Stomach (tissue), 9 donors: Measurements from ENCODE around the gene NRIP3. TPM values are rescaled to one million over a fixed set of nuclear protein-coding genes. Genes with fewer than 3 reads are reported as not detected.

Experiments
- DNase-seq, 2 donors: peaks; one replicate each; pipeline versions ENCODE4 v3.0.0 to v3.0.0-alpha.2; 2013 to 2019
- H3K27ac ChIP-seq, 5 donors: fragments of 200-600 bp in 4 of 5; sonication (generic) in 4 of 5; one replicate each; pipeline ENCODE4 v1.5.1; 2013 to 2019; ENCODE audit warnings: mild to moderate bottlenecking in 1 of 5, moderate library complexity in 1 of 5
- H3K27me3 ChIP-seq, 3 donors: fragments of 200-600 bp; sonication (generic); one replicate each; pipeline ENCODE4 v1.5.1; 2017 to 2019; ENCODE audit warnings: mixed run types in 1 of 3
- H3K36me3 ChIP-seq, 4 donors: fragments of 200-600 bp; sonication (generic); 1 replicate in 3 of 4; 2 replicates in 1 of 4; pipeline ENCODE4 v1.5.1; 2016 to 2019
- H3K4me1 ChIP-seq, 4 donors: fragments of 200-600 bp; sonication (generic); one replicate each; pipeline ENCODE4 v1.5.1; 2016 to 2019
- H3K4me3 ChIP-seq, 4 donors: fragments of 200-600 bp; sonication (generic) in 3 of 4; one replicate each; pipeline ENCODE4 v1.5.1; 2016 to 2019; ENCODE audit warnings: mild to moderate bottlenecking in 1 of 4
- H3K9me3 ChIP-seq, 4 donors: fragments of 200-600 bp; sonication (generic); one replicate each; pipeline ENCODE4 v1.5.1; 2016 to 2019
- CTCF ChIP-seq, 7 experiments: fragments of 450-650 bp in 4 of 7; fragments of 200-600 bp in 3 of 7; sonication (generic) in 3 of 7; IDR thresholded peaks; one replicate each; pipeline ENCODE4 v1.5.1; 2016 to 2019; ENCODE audit warnings: antibody characterized with exemption in 7 of 7, control low read depth in 2 of 7, mild to moderate bottlenecking in 1 of 7
- EP300 ChIP-seq: sonication (generic); formaldehyde crosslinking; IDR thresholded peaks from one replicate; pipeline ENCODE4 v1.6.1; 2017; ENCODE audit warnings: antibody characterized with exemption
- POLR2A ChIP-seq, 4 donors: fragments of 450-650 bp; IDR thresholded peaks; one replicate each; pipeline ENCODE4 v1.6.1; 2016; ENCODE audit warnings: antibody characterized with exemption in 4 of 4, control low read depth in 2 of 4, mild to moderate bottlenecking in 1 of 4, moderate library complexity in 1 of 4
- POLR2AphosphoS5 ChIP-seq, 3 donors: sonication (generic); formaldehyde crosslinking; IDR thresholded peaks; one replicate each; pipeline ENCODE4 v1.6.1; 2016; ENCODE audit warnings: antibody characterized with exemption in 3 of 3
- WGBS, 5 donors: extraction: QIAGEN DNeasy Blood & Tissue Kit in 3 of 5; methylation state at CpG; one replicate each; pipeline versions ENCODE4 v1.1.5 to v1.1.7; 2013 to 2018; 5-methylcytosine and 5-hydroxymethylcytosine counted together
- intact Hi-C: fragments of 100-400 bp; cut with DNase I; formaldehyde crosslinking; loops from one replicate; pipeline ENCODE4 v1.15.1; 2023; ENCODE audit warnings: low total_unique reads
- polyA plus RNA-seq, 3 donors: library from polyadenylated mRNA; stranded (reverse); fragments of 200-250 nt; gene quantifications; one replicate each; pipeline ENCODE4 v1.2.3, GENCODE V29; 2013
- total RNA-seq, 5 donors: library from RNA; depleted of rRNA; stranded (reverse); fragments of >200 nt; gene quantifications; one replicate each; pipeline versions ENCODE4 v1.1.0 to v1.2.3, GENCODE V29; 2014 to 2016
- donor health status: healthy with polysubstance abuse.
- donor health status: Bipolar disorder and iron deficiency.
- donor health status: healthy.

NRIP3 gene
- total and polyA plus RNA-seq, 8 donors: 0.33 to 3.9 (median 1.6) TPM; not detected in 2

- WGBS, 5 donors: 75 to 85% (median 81%) methylated on average over 7 of the region's 7 CpGs
- H3K36me3 ChIP-seq: peaks cover 0 to 17% (median 2%) of the 10 kb centered on the region in 4 donors
- H3K9me3 ChIP-seq: no peaks in the 10 kb centered on the region
- no peak for DNase-seq
- no peak overlapping the region for H3K27ac ChIP-seq
- TF ChIP-seq CTCF (IDR thresholded peaks at IDR 0.05): no peak
- no peak for TF ChIP-seq EP300
- no peak for TF ChIP-seq POLR2AphosphoS5 (IDR thresholded peaks at IDR 0.05)
- no peak for TF ChIP-seq POLR2A (IDR thresholded peaks at IDR 0.05)
- H3K4me1 ChIP-seq: no peaks in the 10 kb centered on the region
- intact Hi-C loops: no loop called here
- no peaks in the 10 kb centered on the region for H3K27me3 ChIP-seq
- H3K4me3 ChIP-seq: no peak overlapping the region
These were observed 33.4 kb upstream of the NRIP3 start for GRCh38 chr11:9037046-9037780.

- intact Hi-C loops: no loop called here
- H3K4me3 ChIP-seq: no peak overlapping the region
- no peaks in the 10 kb centered on the region for H3K27me3 ChIP-seq
- WGBS, 5 donors: 46 to 74% (median 53%) methylated on average over 3 to 5 of the region's 5 CpGs
- peaks cover 0 to 8% (median 3%) of the 10 kb centered on the region in 4 donors for H3K4me1 ChIP-seq
- no peaks in the 10 kb centered on the region for H3K9me3 ChIP-seq
- H3K27ac ChIP-seq: no peak overlapping the region
- DNase-seq: peak in 1 of 2 donors; percentile 57
- peaks cover 0 to 9% (median 0%) of the 10 kb centered on the region in 4 donors for H3K36me3 ChIP-seq
- no peak for TF ChIP-seq POLR2A (IDR thresholded peaks at IDR 0.05)
- no peak for TF ChIP-seq EP300
- TF ChIP-seq CTCF (IDR thresholded peaks at IDR 0.05): no peak
- TF ChIP-seq POLR2AphosphoS5 (IDR thresholded peaks at IDR 0.05): no peak
These were observed 26.8 kb upstream of the NRIP3 start for GRCh38 chr11:9030601-9031000.

DNA sequence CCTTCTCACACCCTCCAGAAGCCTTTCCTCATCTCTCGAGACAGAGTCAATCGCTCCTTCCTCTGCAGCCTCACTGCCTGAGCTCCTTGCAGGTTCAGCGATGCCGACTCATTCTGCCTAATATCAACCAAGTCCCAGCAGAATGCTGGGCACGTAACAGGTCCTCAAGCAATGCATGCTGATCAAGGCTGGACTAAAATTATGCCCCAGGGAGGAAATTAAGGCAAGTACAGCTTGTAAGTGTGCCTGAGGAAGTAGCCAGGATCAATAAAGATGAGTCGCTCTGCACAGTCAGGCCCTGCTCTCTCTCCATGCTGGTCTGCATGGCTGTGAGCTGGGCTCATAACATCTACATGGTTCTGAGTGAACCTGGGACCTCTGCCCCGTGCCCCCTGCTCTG, 25.6 kb upstream of the NRIP3 start:
- Histone ChIP-seq H3K27ac (no peak overlapping the region), H3K36me3 (peaks cover 0 to 9% (median 0%) of the 10 kb centered on the region in 4 donors), H3K9me3 (no peaks in the 10 kb centered on the region), H3K4me1 (peaks cover 0 to 8% (median 3%) of the 10 kb centered on the region in 4 donors), H3K27me3 (no peaks in the 10 kb centered on the region), H3K4me3 (no peak overlapping the region)
- no peak for DNase-seq
- intact Hi-C loops: no loop called here
- 88 to 97% (median 91%) methylated on average over 7 of the region's 7 CpGs for WGBS, 5 donors
- TF ChIP-seq POLR2A (IDR thresholded peaks at IDR 0.05): no peak
- no peak for TF ChIP-seq EP300
- no peak for TF ChIP-seq CTCF (IDR thresholded peaks at IDR 0.05)
- no peak for TF ChIP-seq POLR2AphosphoS5 (IDR thresholded peaks at IDR 0.05)

DNA sequence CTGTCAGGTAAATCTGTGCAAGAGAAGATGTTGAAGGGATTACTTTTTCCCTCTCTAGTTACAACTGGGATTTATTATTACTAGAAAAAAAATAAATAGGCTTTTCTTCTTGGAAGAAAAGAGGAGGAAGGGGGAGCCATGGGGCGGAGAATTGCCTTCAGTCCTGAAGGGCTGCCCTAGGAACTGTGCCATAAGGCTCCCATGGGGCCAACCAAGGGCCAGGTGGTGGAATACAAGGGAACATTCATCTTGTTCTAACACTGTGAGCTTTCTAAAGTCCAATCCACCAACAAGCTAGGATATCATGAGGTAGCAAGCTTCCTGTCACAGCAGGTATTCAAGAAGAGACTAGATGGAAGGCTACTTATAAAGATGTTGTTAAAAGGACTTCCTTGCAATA, 24.8 kb upstream of the NRIP3 start:
- Histone ChIP-seq H3K27ac (no peak overlapping the region), H3K27me3 (no peaks in the 10 kb centered on the region), H3K36me3 (peaks cover 0 to 9% (median 0%) of the 10 kb centered on the region in 4 donors), H3K4me3 (no peak overlapping the region), H3K9me3 (no peaks in the 10 kb centered on the region), H3K4me1 (peaks cover 0 to 8% (median 3%) of the 10 kb centered on the region in 4 donors)
- intact Hi-C loops: no loop called here
- DNase-seq: no peak
- no peak for TF ChIP-seq CTCF (IDR thresholded peaks at IDR 0.05)
- TF ChIP-seq POLR2AphosphoS5 (IDR thresholded peaks at IDR 0.05): no peak
- TF ChIP-seq EP300: no peak
- TF ChIP-seq POLR2A (IDR thresholded peaks at IDR 0.05): no peak
- 72 to 90% (median 82%) methylated on average over 1 of the region's 1 CpG for WGBS, 5 donors
